Bronchial epithelial cell (primary cell): ENCODE measurements around the gene ZSCAN5A. TPM values are rescaled to one million over a fixed set of nuclear protein-coding genes. Genes with fewer than 3 reads are reported as not detected.

Source experiments
- DNase-seq: peaks from one replicate; pipeline ENCODE4 v3.0.0-alpha.2; 2010; ENCODE audit warnings: low read depth
- FAIRE-seq: peaks from 2 replicates; lab custom pipeline; 2011; peaks lifted over from hg19 to GRCh38; lab: Jason Lieb, UNC
- H3K27me3 ChIP-seq: 2 replicates; pipeline ENCODE4 v1.5.1; 2011; ENCODE audit warnings: low read length; ENCODE audit not compliant: control insufficient read depth, insufficient read depth
- H3K36me3 ChIP-seq: 2 replicates; pipeline ENCODE4 v1.5.1; 2011; ENCODE audit warnings: low read length; ENCODE audit not compliant: control insufficient read depth, insufficient read depth
- H3K4me3 ChIP-seq: 2 replicates; pipeline ENCODE4 v1.5.1; 2011; ENCODE audit warnings: mild to moderate bottlenecking, low read depth, low read length, control low read depth
- total RNA-seq: library from RNA; depleted of rRNA; stranded (reverse); fragments of >200 nt; gene quantifications from 2 replicates; pipeline ENCODE4 v1.2.1, GENCODE V29; 2014
- TF ChIP-seq, protein P1 (sequence below): IDR thresholded peaks from 2 replicates; pipeline ENCODE4 v1.5.1; 2011; ENCODE audit warnings: mild to moderate bottlenecking, moderate library complexity, low read length, control low read depth, inconsistent platforms; ENCODE audit not compliant: insufficient read depth, severe bottlenecking

Gene ZSCAN5A
- total RNA-seq, 1 donor from 2014 or later: 5.0 TPM

GRCh38 chr19:56319991-56320390, 5.4 kb upstream of the ZSCAN5A start:
- FAIRE-seq (no peak), DNase-seq (no peak)
- H3K36me3 ChIP-seq: no peaks in the 10 kb centered on the region
- no peak overlapping the region for H3K4me3 ChIP-seq
- TF ChIP-seq, protein P1, sequence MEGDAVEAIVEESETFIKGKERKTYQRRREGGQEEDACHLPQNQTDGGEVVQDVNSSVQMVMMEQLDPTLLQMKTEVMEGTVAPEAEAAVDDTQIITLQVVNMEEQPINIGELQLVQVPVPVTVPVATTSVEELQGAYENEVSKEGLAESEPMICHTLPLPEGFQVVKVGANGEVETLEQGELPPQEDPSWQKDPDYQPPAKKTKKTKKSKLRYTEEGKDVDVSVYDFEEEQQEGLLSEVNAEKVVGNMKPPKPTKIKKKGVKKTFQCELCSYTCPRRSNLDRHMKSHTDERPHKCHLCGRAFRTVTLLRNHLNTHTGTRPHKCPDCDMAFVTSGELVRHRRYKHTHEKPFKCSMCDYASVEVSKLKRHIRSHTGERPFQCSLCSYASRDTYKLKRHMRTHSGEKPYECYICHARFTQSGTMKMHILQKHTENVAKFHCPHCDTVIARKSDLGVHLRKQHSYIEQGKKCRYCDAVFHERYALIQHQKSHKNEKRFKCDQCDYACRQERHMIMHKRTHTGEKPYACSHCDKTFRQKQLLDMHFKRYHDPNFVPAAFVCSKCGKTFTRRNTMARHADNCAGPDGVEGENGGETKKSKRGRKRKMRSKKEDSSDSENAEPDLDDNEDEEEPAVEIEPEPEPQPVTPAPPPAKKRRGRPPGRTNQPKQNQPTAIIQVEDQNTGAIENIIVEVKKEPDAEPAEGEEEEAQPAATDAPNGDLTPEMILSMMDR: no peak
- no peaks in the 10 kb centered on the region for H3K27me3 ChIP-seq

- Histone ChIP-seq H3K27me3 (no peaks in the 10 kb centered on the region), H3K4me3 (no peak overlapping the region), H3K36me3 (no peaks in the 10 kb centered on the region)
- TF ChIP-seq, protein P1: no peak
- no peak for FAIRE-seq
- DNase-seq: no peak
These were observed 3.1 kb upstream of the ZSCAN5A start for GRCh38 chr19:56317749-56318148.

DNA sequence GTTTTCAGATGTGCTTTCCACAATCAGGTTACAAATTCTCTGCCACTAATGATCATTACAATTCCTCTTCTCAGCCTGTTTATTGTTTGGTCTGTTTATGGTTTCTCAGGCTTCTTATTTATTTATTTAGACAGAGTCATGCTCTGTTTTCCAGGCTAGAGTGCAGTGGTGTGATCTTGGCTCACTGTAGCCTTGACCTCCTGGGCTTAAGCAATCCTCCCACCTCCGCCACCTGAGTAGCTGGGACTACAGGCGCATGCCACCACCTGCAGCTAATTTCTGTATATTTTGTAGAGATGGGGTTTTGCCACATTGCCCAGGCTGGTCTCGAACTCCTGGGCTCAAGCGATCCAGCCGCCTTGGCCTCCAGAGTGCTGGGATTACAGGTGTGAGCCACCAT, 2.1 kb upstream of the ZSCAN5A start:
- TF ChIP-seq, protein P1: no peak
- no peak overlapping the region for H3K4me3 ChIP-seq
- FAIRE-seq: no peak

DNA sequence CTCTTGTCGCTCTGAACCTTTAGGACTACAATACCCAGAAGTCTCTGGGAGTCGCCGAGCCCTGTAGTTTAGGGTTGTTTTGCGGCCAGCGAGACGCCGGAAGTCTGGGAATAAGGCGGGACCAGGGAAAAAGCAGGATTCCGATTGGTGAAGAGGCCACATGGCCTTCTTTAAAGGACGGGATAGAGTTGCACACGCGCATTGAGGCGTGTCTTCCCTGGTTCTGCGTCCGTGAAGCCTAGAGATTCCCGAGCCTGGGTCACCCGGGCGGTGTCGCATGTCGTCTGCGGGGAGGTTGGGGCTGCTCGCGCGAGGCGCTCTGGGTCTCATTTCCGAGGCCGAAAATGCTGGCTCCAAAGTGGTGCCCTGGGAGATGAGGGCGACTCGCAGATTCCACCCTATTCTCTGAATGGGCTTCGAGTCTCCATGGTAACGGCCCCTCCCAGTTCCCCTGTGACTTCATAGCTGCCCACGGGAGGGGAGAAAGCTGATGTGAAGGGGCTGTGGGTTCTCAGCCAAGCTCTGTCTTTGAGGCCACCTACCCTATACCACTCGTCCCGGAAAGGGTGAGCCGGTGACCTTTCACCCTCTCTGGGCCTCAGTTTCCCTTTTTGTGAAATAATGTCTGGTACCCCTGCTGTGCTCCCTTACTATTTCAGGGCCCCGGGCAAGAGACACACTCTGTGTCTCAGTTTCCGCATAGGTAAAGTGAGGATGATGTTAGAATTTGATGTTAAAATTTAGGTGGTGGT, 614 bp upstream of the ZSCAN5A start:
- TF ChIP-seq, protein P1: no peak
- peak; percentile 72 for FAIRE-seq
- DNase-seq: peak; percentile 97
- H3K4me3 ChIP-seq: peak overlapping the region; percentile 89
- no peaks in the 10 kb centered on the region for H3K27me3 ChIP-seq
- H3K36me3 ChIP-seq: no peaks in the 10 kb centered on the region

More for the DNA sequence above, 2.1 kb upstream of the ZSCAN5A start:
- no peak for DNase-seq
- Histone ChIP-seq H3K27me3 (no peaks in the 10 kb centered on the region), H3K36me3 (no peaks in the 10 kb centered on the region)

DNA sequence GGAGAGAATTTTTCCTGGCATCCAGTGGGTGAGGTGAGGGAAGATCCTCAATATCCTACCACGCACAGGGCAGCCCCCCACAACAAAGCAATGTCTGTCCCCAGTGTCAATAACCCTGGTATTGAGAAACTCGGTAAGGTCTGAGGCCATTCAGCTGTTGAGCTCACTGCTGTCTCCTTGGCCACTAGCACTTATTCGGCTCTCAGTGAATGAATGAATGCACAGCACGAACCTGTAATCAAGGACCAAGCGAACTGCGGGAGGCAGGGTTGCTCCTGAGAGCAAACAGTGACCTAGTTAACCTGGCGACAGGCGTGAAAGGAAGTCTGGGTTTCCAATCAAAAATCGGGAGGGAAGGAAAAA, 640 bp downstream of the ZSCAN5A start:
- no peaks in the 10 kb centered on the region for H3K27me3 ChIP-seq
- FAIRE-seq: no peak
- H3K4me3 ChIP-seq: peak overlapping the region; percentile 89
- H3K36me3 ChIP-seq: peaks cover 2% of the 10 kb centered on the region
- TF ChIP-seq, protein P1: no peak
- no peak for DNase-seq
